C4-2B (cell line): ENCODE results near the gene ZP1.

Source experiments
- CTCF ChIP-seq: fragments of 450-650 bp; conservative IDR thresholded peaks from 2 replicates; pipeline ENCODE4 v1.5.1; 2017; ENCODE audit warnings: mild to moderate bottlenecking
- ZFX ChIP-seq: fragments of 450-650 bp; IDR thresholded peaks from 2 replicates; pipeline ENCODE4 v1.6.1; 2017

- TF ChIP-seq CTCF (no peak), ZFX (no peak)
Measured at GRCh38 chr11:60854140-60854846, 13.0 kb upstream of the ZP1 start.
